ENCODE data around the gene GPHN. TPM values are rescaled to one million over a fixed set of nuclear protein-coding genes. Genes with fewer than 3 reads are reported as not detected.

The GPHN gene
- total RNA-seq, 1 donor from 2014 or later: 12.5 TPM

DNA sequence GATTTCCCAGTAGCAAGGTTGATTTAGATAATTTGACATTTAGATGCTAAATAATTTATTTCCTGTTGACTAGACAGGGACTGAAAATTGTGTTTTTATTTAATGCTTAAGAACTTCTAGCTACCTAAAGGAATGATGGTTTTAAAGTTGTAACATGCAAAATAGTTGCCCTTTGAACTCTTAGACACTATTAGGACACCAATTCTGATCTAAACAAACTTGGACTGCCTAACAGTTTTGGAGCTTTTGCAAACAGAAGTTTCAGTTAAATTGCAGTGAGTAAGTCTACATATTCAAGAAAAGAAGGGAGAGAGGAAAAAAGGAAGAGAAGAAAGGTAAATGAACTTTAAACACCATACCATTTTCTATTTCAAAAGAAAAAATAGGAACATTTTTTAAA is 492.0 kb downstream of the GPHN start:
- Histone ChIP-seq H3K36me3 (no peaks in the 10 kb centered on the region), H3K27ac (no peak overlapping the region), H3K9me3 (no peaks in the 10 kb centered on the region), H3K4me1 (no peaks in the 10 kb centered on the region), H3K27me3 (no peaks in the 10 kb centered on the region), H3K4me3 (no peak overlapping the region)
- TF ChIP-seq POLR2AphosphoS5 (IDR thresholded peaks at IDR 0.05; ENCODE audit: insufficient read depth in 1 of 2, low read depth in 1 of 2): no peak
- TF ChIP-seq, protein P1, sequence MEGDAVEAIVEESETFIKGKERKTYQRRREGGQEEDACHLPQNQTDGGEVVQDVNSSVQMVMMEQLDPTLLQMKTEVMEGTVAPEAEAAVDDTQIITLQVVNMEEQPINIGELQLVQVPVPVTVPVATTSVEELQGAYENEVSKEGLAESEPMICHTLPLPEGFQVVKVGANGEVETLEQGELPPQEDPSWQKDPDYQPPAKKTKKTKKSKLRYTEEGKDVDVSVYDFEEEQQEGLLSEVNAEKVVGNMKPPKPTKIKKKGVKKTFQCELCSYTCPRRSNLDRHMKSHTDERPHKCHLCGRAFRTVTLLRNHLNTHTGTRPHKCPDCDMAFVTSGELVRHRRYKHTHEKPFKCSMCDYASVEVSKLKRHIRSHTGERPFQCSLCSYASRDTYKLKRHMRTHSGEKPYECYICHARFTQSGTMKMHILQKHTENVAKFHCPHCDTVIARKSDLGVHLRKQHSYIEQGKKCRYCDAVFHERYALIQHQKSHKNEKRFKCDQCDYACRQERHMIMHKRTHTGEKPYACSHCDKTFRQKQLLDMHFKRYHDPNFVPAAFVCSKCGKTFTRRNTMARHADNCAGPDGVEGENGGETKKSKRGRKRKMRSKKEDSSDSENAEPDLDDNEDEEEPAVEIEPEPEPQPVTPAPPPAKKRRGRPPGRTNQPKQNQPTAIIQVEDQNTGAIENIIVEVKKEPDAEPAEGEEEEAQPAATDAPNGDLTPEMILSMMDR (IDR thresholded peaks at IDR 0.05): no peak
- TF ChIP-seq POLR2A (IDR thresholded peaks at IDR 0.05): no peak
- intact Hi-C loops (cut with DNase I): no loop called here
- no peak for DNase-seq (ENCODE audit: extremely low spot score in 2 of 2)

DNA sequence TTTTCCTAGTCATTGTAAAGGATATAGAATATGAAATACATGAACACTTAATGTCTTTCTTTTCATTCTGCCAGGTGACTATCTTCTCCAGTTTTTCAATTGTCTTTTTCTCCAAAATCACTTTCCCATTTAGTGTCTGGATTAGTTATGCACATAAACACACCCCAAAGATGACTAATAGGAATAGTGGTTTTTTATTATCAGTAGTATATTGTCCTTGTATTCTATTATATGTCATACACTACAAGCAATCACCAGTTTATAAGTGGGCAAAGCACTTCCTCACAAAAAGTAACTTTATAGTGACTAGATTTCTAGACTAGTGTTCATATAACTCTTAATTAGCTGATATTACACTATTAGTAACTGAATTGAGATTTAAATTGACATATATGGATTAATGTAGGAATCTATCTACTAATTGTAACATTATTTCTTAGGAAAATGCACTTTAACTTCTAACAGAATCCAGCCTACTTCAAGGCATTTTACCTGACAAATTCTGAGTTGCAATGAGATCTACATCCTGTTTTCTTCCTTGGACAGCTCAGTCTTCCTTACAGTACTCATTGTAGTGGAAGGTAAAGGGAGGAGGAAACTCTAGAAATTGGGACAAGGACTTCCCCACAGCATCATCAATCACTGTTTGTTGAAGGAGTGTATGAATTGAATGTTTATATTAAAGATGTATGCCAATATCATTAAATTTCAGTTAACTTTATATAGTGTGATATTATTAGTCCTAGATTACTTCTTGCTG is 495.2 kb downstream of the GPHN start:
- Histone ChIP-seq H3K27ac (no peak overlapping the region), H3K4me1 (no peaks in the 10 kb centered on the region), H3K27me3 (no peaks in the 10 kb centered on the region), H3K4me3 (no peak overlapping the region), H3K9me3 (no peaks in the 10 kb centered on the region), H3K36me3 (no peaks in the 10 kb centered on the region)
- TF ChIP-seq POLR2A (IDR thresholded peaks at IDR 0.05) (no peak), POLR2AphosphoS5 (IDR thresholded peaks at IDR 0.05; ENCODE audit: insufficient read depth in 1 of 2, low read depth in 1 of 2) (no peak)
- TF ChIP-seq, protein P1 (IDR thresholded peaks at IDR 0.05): no peak
- DNase-seq (ENCODE audit: extremely low spot score in 2 of 2): no peak
- intact Hi-C loops (cut with DNase I): no loop called here

DNA sequence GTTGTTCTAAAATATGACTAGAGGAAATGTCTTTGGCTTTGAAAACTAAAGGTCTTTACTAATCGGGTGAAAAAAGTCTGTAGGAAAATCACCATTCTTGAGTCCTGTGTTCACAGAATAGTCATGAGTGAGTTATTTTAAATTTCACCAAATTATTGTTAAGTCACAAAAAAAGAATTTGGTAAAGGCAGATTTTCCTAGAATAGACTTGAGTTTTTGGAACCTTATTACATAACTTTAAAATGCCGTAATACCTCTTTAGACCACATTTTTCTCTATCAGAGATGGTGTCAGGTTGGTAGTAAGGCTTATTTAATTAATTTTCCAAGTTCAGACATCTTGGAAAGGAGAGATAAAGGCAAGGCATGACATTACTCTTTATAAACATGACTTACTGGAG is 496.6 kb downstream of the GPHN start:
- H3K27ac ChIP-seq: no peak overlapping the region
- H3K27me3 ChIP-seq: no peaks in the 10 kb centered on the region
- H3K4me1 ChIP-seq: no peaks in the 10 kb centered on the region
- H3K4me3 ChIP-seq: no peak overlapping the region
- DNase-seq (ENCODE audit: extremely low spot score in 2 of 2): no peak
- intact Hi-C loops (cut with DNase I): no loop called here
- TF ChIP-seq POLR2A (IDR thresholded peaks at IDR 0.05): no peak
- no peaks in the 10 kb centered on the region for H3K9me3 ChIP-seq
- no peaks in the 10 kb centered on the region for H3K36me3 ChIP-seq

DNA sequence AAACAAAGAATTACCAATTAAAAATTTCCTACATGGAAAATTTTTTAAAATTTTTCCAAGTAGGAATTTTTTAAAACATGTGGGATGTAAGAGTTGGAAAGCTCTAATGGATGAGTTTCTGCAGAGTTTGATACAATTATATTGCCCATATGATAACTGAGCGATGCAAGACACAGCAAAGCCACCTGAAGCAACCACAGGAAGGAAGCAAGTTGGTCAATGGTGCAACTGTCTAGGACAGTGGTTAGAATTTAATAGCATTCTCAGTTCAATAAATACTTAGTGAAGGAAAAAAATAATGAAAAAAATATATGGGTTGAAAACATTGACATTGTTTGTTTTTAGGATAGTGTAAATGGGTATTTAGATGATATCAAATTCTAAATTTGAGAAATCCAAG is 502.7 kb downstream of the GPHN start:
- Histone ChIP-seq H3K27me3 (no peaks in the 10 kb centered on the region), H3K4me3 (no peak overlapping the region), H3K9me3 (no peaks in the 10 kb centered on the region), H3K4me1 (no peaks in the 10 kb centered on the region), H3K36me3 (no peaks in the 10 kb centered on the region), H3K27ac (no peak overlapping the region)
- TF ChIP-seq POLR2A (IDR thresholded peaks at IDR 0.05): no peak
- TF ChIP-seq POLR2AphosphoS5 (IDR thresholded peaks at IDR 0.05; ENCODE audit: insufficient read depth in 1 of 2, low read depth in 1 of 2): no peak
- TF ChIP-seq, protein P1 (IDR thresholded peaks at IDR 0.05): no peak
- intact Hi-C loops (cut with DNase I): no loop called here
- no peak for DNase-seq (ENCODE audit: extremely low spot score in 2 of 2)

DNA sequence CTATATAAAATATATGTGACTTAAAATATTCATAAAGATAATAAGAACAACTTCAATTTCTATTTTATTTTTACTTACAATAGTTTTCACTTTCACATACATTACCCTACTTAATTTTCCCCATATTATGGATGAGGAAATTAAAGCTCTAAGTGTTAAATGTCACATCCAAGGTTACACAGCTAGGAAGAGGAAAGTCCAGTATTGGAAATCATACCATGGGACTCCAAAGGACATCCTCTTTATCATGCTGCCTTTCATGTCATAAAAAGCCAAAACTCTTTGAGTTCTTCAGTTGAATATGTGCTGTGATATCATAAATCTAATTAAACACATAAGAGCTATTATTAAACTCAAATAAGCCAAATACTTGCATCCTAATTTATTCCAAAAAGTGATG is 508.9 kb downstream of the GPHN start:
- Histone ChIP-seq H3K27ac (no peak overlapping the region), H3K27me3 (no peaks in the 10 kb centered on the region), H3K9me3 (no peaks in the 10 kb centered on the region), H3K4me1 (no peaks in the 10 kb centered on the region), H3K36me3 (no peaks in the 10 kb centered on the region), H3K4me3 (no peak overlapping the region)
- TF ChIP-seq POLR2A (IDR thresholded peaks at IDR 0.05) (no peak), POLR2AphosphoS5 (IDR thresholded peaks at IDR 0.05; ENCODE audit: insufficient read depth in 1 of 2, low read depth in 1 of 2) (no peak)
- TF ChIP-seq, protein P1 (IDR thresholded peaks at IDR 0.05): no peak
- intact Hi-C loops (cut with DNase I): no loop called here
- DNase-seq (ENCODE audit: extremely low spot score in 2 of 2): no peak
